GM04503 (cell line): ENCODE results near the gene CBLN2.

Experiments
- DNase-seq: peaks from one replicate; pipeline ENCODE4 v3.0.0-alpha.2; 2012; ENCODE audit warnings: low read depth

CBLN2 gene

GRCh38 chr18:72544092-72544886 is at the start of gene CBLN2:
Gene CBLN2 (minus strand): TSS chr18:72544342. CDS start chr18:72542160, 2,182 bp downstream.
- no peak for DNase-seq

GRCh38 chr18:72588360-72588759 is 44.2 kb upstream of the CBLN2 start:
- DNase-seq: no peak

- no peak for DNase-seq
Measured at GRCh38 chr18:72584787-72585186, 40.6 kb upstream of the CBLN2 start.

- no peak for DNase-seq
Measured at GRCh38 chr18:72581976-72582375, 37.8 kb upstream of the CBLN2 start.

GRCh38 chr18:72572896-72573295 is 28.8 kb upstream of the CBLN2 start:
- DNase-seq: no peak

GRCh38 chr18:72566290-72566689 is 22.1 kb upstream of the CBLN2 start:
- no peak for DNase-seq

GRCh38 chr18:72555968-72556367 is 11.8 kb upstream of the CBLN2 start:
- DNase-seq: no peak

GRCh38 chr18:72555101-72555500 is 11.0 kb upstream of the CBLN2 start:
- DNase-seq: no peak

GRCh38 chr18:72543357-72544055 is 636 bp downstream of the CBLN2 start:
- DNase-seq: no peak

- no peak for DNase-seq
Measured at GRCh38 chr18:72542984-72543356, 1.2 kb downstream of the CBLN2 start.

- no peak for DNase-seq
Measured at GRCh38 chr18:72542342-72542741, 1.8 kb downstream of the CBLN2 start.

GRCh38 chr18:72541871-72542332 is 2.2 kb downstream of the CBLN2 start:
- DNase-seq: no peak

- DNase-seq: no peak
Measured at GRCh38 chr18:72539901-72540300, 4.2 kb downstream of the CBLN2 start.

- no peak for DNase-seq
Measured at GRCh38 chr18:72530622-72531021, 13.5 kb downstream of the CBLN2 start.

GRCh38 chr18:72504866-72505265 is 39.3 kb downstream of the CBLN2 start:
- DNase-seq: no peak

- DNase-seq: no peak
Measured at GRCh38 chr18:72502671-72503431, 41.3 kb downstream of the CBLN2 start.

GRCh38 chr18:72492497-72492896 is 51.6 kb downstream of the CBLN2 start:
- DNase-seq: no peak
